HCT116 (cell line): Measurements from ENCODE around the gene ABCC1.

Experiments used
- POLR2AphosphoS5 ChIP-seq: IDR thresholded peaks from 2 replicates; pipeline ENCODE4 v1.6.1; 2011; ENCODE audit warnings: mild to moderate bottlenecking, low read depth, low read length, moderate library complexity
- ZFX ChIP-seq: fragments of 450-650 bp; IDR thresholded peaks from 2 replicates; pipeline ENCODE4 v1.6.1; 2017
- TF ChIP-seq, protein P1 (sequence below), 3 experiments: fragments of 200-600 bp in 1 of 3; sonication (generic) in 1 of 3; IDR thresholded peaks in 2 of 3; conservative IDR thresholded peaks in 1 of 3; 2 replicates each; pipeline ENCODE4 v1.5.1; 2012 to 2017; ENCODE audit warnings: low read depth in 2 of 3, low read length in 2 of 3, antibody characterized with exemption in 1 of 3, borderline replicate concordance in 1 of 3, control low read depth in 1 of 3, mild to moderate bottlenecking in 1 of 3, mixed read lengths in 1 of 3, mixed run types in 1 of 3, moderate library complexity in 1 of 3; ENCODE audit not compliant: insufficient read depth in 1 of 3
- TF ChIP-seq, protein P2 (sequence below): IDR thresholded peaks from 2 replicates; pipeline ENCODE4 v1.6.1; 2011; ENCODE audit warnings: mild to moderate bottlenecking, low read length, moderate library complexity; ENCODE audit not compliant: insufficient replicate concordance; ENCODE audit errors: extremely low read depth
- TF ChIP-seq, protein P3 (sequence below): IDR thresholded peaks from 2 replicates; pipeline ENCODE4 v1.6.1; 2012

GRCh38 chr16:16015849-16016248 is 66.4 kb downstream of the ABCC1 start:
- no peak for TF ChIP-seq POLR2AphosphoS5
- TF ChIP-seq, protein P1, sequence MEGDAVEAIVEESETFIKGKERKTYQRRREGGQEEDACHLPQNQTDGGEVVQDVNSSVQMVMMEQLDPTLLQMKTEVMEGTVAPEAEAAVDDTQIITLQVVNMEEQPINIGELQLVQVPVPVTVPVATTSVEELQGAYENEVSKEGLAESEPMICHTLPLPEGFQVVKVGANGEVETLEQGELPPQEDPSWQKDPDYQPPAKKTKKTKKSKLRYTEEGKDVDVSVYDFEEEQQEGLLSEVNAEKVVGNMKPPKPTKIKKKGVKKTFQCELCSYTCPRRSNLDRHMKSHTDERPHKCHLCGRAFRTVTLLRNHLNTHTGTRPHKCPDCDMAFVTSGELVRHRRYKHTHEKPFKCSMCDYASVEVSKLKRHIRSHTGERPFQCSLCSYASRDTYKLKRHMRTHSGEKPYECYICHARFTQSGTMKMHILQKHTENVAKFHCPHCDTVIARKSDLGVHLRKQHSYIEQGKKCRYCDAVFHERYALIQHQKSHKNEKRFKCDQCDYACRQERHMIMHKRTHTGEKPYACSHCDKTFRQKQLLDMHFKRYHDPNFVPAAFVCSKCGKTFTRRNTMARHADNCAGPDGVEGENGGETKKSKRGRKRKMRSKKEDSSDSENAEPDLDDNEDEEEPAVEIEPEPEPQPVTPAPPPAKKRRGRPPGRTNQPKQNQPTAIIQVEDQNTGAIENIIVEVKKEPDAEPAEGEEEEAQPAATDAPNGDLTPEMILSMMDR (IDR thresholded peaks at IDR 0.05 in 2 of 3, conservative IDR thresholded peaks at IDR 0.05 in 1 of 3; ENCODE audit: borderline replicate concordance in 1 of 3, insufficient read depth in 1 of 3, low read depth in 2 of 3, low read length in 2 of 3): no peak
- TF ChIP-seq, protein P2, sequence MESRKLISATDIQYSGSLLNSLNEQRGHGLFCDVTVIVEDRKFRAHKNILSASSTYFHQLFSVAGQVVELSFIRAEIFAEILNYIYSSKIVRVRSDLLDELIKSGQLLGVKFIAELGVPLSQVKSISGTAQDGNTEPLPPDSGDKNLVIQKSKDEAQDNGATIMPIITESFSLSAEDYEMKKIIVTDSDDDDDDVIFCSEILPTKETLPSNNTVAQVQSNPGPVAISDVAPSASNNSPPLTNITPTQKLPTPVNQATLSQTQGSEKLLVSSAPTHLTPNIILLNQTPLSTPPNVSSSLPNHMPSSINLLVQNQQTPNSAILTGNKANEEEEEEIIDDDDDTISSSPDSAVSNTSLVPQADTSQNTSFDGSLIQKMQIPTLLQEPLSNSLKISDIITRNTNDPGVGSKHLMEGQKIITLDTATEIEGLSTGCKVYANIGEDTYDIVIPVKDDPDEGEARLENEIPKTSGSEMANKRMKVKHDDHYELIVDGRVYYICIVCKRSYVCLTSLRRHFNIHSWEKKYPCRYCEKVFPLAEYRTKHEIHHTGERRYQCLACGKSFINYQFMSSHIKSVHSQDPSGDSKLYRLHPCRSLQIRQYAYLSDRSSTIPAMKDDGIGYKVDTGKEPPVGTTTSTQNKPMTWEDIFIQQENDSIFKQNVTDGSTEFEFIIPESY: no peak
- TF ChIP-seq ZFX: no peak
- TF ChIP-seq, protein P3, sequence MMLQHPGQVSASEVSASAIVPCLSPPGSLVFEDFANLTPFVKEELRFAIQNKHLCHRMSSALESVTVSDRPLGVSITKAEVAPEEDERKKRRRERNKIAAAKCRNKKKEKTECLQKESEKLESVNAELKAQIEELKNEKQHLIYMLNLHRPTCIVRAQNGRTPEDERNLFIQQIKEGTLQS: no peak
